Mammary epithelial cell (primary cell): ENCODE data around the gene CATSPER4.

ENCODE experiments used
- CTCF ChIP-seq, 2 donors: IDR thresholded peaks in 1 of 2; conservative IDR thresholded peaks in 1 of 2; 2 replicates each; pipeline ENCODE4 v1.5.1; 2011 to 2012; ENCODE audit warnings: inconsistent platforms in 2 of 2, low read length in 2 of 2, mild to moderate bottlenecking in 2 of 2, control low read depth in 1 of 2, low read depth in 1 of 2; ENCODE audit not compliant: insufficient read depth in 1 of 2; ENCODE audit errors: extremely low read depth in 1 of 2
- EZH2 ChIP-seq: IDR thresholded peaks from 2 replicates; pipeline ENCODE4 v1.6.1; 2012; ENCODE audit warnings: low read length, inconsistent platforms, borderline replicate concordance

- TF ChIP-seq CTCF (conservative IDR thresholded peaks at IDR 0.05 in 1 of 2, IDR thresholded peaks at IDR 0.05 in 1 of 2; ENCODE audit: extremely low read depth in 1 of 2, insufficient read depth in 1 of 2, low read depth in 1 of 2, low read length in 2 of 2) = peak in 1 of 2 donors; percentile 58
- TF ChIP-seq EZH2 = no peak
These were observed 13.2 kb upstream of the CATSPER4 start, which contains the start of gene CNKSR1 for GRCh38 chr1:26177182-26177684.
